Loucy (cell line): ENCODE data around the gene PDZD8.

Experiments
- H2AFZ ChIP-seq: fragments of 200-600 bp; sonication (generic); 2 replicates; pipeline ENCODE4 v1.6.0; 2016; ENCODE audit warnings: antibody characterized with exemption, mild to moderate bottlenecking, low read length, moderate library complexity
- H3F3A ChIP-seq: fragments of 200-600 bp; 2 replicates; pipeline ENCODE4 v1.6.0; 2016; ENCODE audit warnings: antibody characterized with exemption, low read depth, mild to moderate bottlenecking
- H3K27me3 ChIP-seq: fragments of 200-600 bp; sonication (generic); 2 replicates; pipeline ENCODE4 v1.6.1; 2014; ENCODE audit warnings: low read length, mild to moderate bottlenecking; ENCODE audit not compliant: insufficient read depth, poor library complexity, severe bottlenecking
- H3K36me3 ChIP-seq: fragments of 200-600 bp; sonication (generic); 2 replicates; pipeline ENCODE4 v1.6.1; 2016; ENCODE audit warnings: low read length; ENCODE audit not compliant: insufficient read depth
- H3K4me1 ChIP-seq: fragments of 200-600 bp; sonication (generic); 2 replicates; pipeline ENCODE4 v1.5.1; 2014; ENCODE audit warnings: low read length, mild to moderate bottlenecking; ENCODE audit not compliant: insufficient read depth, poor library complexity, severe bottlenecking
- H3K4me2 ChIP-seq: fragments of 200-600 bp; sonication (generic); 2 replicates; pipeline ENCODE4 v1.6.0; 2014; ENCODE audit warnings: antibody characterized with exemption, low read length, low read depth, mild to moderate bottlenecking; ENCODE audit not compliant: poor library complexity, severe bottlenecking
- H3K4me3 ChIP-seq: fragments of 200-600 bp; sonication (generic); 2 replicates; pipeline ENCODE4 v1.5.1; 2014; ENCODE audit warnings: low read length, mild to moderate bottlenecking, mixed read lengths; ENCODE audit not compliant: poor library complexity, severe bottlenecking
- H3K79me2 ChIP-seq: fragments of 200-600 bp; sonication (generic); 2 replicates; pipeline ENCODE4 v1.6.1; 2014; ENCODE audit warnings: low read length; ENCODE audit not compliant: insufficient read depth
- H3K9ac ChIP-seq: fragments of 200-600 bp; sonication (generic); 2 replicates; pipeline ENCODE4 v1.6.0; 2014; ENCODE audit warnings: mild to moderate bottlenecking, low read depth, low read length, moderate library complexity; ENCODE audit not compliant: poor library complexity, severe bottlenecking
- H3K9me2 ChIP-seq: fragments of 200-600 bp; sonication (generic); replicated peaks from 2 replicates; pipeline ENCODE4 v1.6.1; 2016; ENCODE audit warnings: low read depth, low read length, mixed read lengths
- H3K9me3 ChIP-seq: fragments of 200-600 bp; sonication (generic); 2 replicates; pipeline ENCODE4 v1.6.1; 2014; ENCODE audit warnings: mild to moderate bottlenecking, antibody characterized with exemption, low read length, low read depth; ENCODE audit not compliant: insufficient read depth
- H4K20me1 ChIP-seq: fragments of 200-600 bp; sonication (generic); 2 replicates; pipeline ENCODE4 v1.6.0; 2014; ENCODE audit warnings: antibody characterized with exemption, low read length, mild to moderate bottlenecking; ENCODE audit not compliant: insufficient read depth, poor library complexity, severe bottlenecking
- EZH2phosphoT487 ChIP-seq: fragments of 200-600 bp; IDR thresholded peaks from 2 replicates; pipeline ENCODE4 v1.6.1; 2018; ENCODE audit warnings: antibody characterized with exemption, mild to moderate bottlenecking, moderate library complexity, borderline replicate concordance
- TF ChIP-seq, protein P1 (sequence below): fragments of 200-600 bp; sonication (generic); conservative IDR thresholded peaks from 2 replicates; pipeline ENCODE4 v1.5.1; 2014; ENCODE audit warnings: mild to moderate bottlenecking, antibody characterized with exemption, low read length

The PDZD8 gene

GRCh38 chr10:117346574-117346973 is 28.7 kb downstream of the PDZD8 start:
- peaks cover 100% of the 10 kb centered on the region for H3K79me2 ChIP-seq
- H2AFZ ChIP-seq: no peak overlapping the region
- no peak overlapping the region for H3K4me3 ChIP-seq
- H3K36me3 ChIP-seq: peaks cover 80% of the 10 kb centered on the region
- H3K9ac ChIP-seq: no peak overlapping the region
- no peaks in the 10 kb centered on the region for H3F3A ChIP-seq
- no peaks in the 10 kb centered on the region for H3K9me3 ChIP-seq
- H3K27me3 ChIP-seq: no peaks in the 10 kb centered on the region
- H3K9me2 ChIP-seq: no peaks in the 10 kb centered on the region
- peak overlapping the region; percentile 36 for H3K4me2 ChIP-seq
- H4K20me1 ChIP-seq: peaks cover 99% of the 10 kb centered on the region
- no peak for TF ChIP-seq EZH2phosphoT487
- TF ChIP-seq, protein P1, sequence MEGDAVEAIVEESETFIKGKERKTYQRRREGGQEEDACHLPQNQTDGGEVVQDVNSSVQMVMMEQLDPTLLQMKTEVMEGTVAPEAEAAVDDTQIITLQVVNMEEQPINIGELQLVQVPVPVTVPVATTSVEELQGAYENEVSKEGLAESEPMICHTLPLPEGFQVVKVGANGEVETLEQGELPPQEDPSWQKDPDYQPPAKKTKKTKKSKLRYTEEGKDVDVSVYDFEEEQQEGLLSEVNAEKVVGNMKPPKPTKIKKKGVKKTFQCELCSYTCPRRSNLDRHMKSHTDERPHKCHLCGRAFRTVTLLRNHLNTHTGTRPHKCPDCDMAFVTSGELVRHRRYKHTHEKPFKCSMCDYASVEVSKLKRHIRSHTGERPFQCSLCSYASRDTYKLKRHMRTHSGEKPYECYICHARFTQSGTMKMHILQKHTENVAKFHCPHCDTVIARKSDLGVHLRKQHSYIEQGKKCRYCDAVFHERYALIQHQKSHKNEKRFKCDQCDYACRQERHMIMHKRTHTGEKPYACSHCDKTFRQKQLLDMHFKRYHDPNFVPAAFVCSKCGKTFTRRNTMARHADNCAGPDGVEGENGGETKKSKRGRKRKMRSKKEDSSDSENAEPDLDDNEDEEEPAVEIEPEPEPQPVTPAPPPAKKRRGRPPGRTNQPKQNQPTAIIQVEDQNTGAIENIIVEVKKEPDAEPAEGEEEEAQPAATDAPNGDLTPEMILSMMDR: no peak
- peaks cover 72% of the 10 kb centered on the region for H3K4me1 ChIP-seq

- no peak overlapping the region for H2AFZ ChIP-seq
- no peaks in the 10 kb centered on the region for H3F3A ChIP-seq
- no peaks in the 10 kb centered on the region for H3K9me2 ChIP-seq
- peaks cover 82% of the 10 kb centered on the region for H3K36me3 ChIP-seq
- no peak for TF ChIP-seq EZH2phosphoT487
- TF ChIP-seq, protein P1: no peak
- peaks cover 99% of the 10 kb centered on the region for H4K20me1 ChIP-seq
- peak overlapping the region; percentile 39 for H3K4me2 ChIP-seq
- no peak overlapping the region for H3K9ac ChIP-seq
- H3K9me3 ChIP-seq: no peaks in the 10 kb centered on the region
- no peaks in the 10 kb centered on the region for H3K27me3 ChIP-seq
- H3K79me2 ChIP-seq: peaks cover 100% of the 10 kb centered on the region
- peaks cover 71% of the 10 kb centered on the region for H3K4me1 ChIP-seq
- H3K4me3 ChIP-seq: no peak overlapping the region
Measured at GRCh38 chr10:117345143-117345542, 30.1 kb downstream of the PDZD8 start.

DNA sequence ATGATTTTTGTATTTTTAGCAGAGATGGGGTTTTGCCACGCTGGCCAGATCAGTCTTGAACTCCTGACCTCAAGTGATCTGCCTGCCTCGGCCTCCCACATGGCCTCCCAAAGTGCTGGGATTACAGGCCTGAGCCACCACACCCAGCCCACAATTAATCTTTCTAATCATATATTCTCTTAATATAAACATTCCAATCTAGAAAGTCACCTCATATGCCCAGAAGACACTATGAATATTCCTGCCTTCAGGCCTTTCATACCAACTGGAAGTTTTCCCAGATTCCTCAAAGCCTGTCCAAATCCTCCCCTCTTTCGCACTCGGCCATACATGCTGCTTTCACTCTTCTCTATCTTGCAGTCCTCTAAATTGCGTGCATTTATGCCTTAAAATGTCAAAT is 32.6 kb downstream of the PDZD8 start:
- H2AFZ ChIP-seq: no peak overlapping the region

More for the DNA sequence above, 32.6 kb downstream of the PDZD8 start:
- Histone ChIP-seq H3K4me3 (peak overlapping the region; percentile 26), H3K36me3 (peaks cover 85% of the 10 kb centered on the region), H3K4me1 (peaks cover 69% of the 10 kb centered on the region), H4K20me1 (peaks cover 99% of the 10 kb centered on the region), H3K9ac (no peak overlapping the region), H3K9me2 (no peaks in the 10 kb centered on the region), H3K27me3 (no peaks in the 10 kb centered on the region), H3K4me2 (peak overlapping the region; percentile 49), H3K9me3 (no peaks in the 10 kb centered on the region), H3K79me2 (peaks cover 100% of the 10 kb centered on the region), H3F3A (peaks cover 17% of the 10 kb centered on the region)
- TF ChIP-seq, protein P1: no peak
- TF ChIP-seq EZH2phosphoT487: no peak
